Hepatocyte (in vitro differentiated cells): ENCODE measurements around the gene KCNMA1. TPM values are rescaled to one million over a fixed set of nuclear protein-coding genes. Genes with fewer than 3 reads are reported as not detected.

ENCODE experiments used
- DNase-seq: peaks from one replicate; pipeline ENCODE4 v3.0.0-alpha.2; 2016; ENCODE audit warnings: low spot score
- H2AFZ ChIP-seq: fragments of 200-600 bp; sonication (generic); 2 replicates; pipeline ENCODE4 v1.6.0; 2016; ENCODE audit warnings: antibody characterized with exemption, mild to moderate bottlenecking
- H3K27ac ChIP-seq: fragments of 200-600 bp; sonication (generic); 2 replicates; pipeline ENCODE4 v1.5.1; 2016; ENCODE audit warnings: mild to moderate bottlenecking
- H3K27me3 ChIP-seq: fragments of 200-600 bp; sonication (generic); 2 replicates; pipeline ENCODE4 v1.6.1; 2016
- H3K36me3 ChIP-seq: fragments of 200-600 bp; sonication (generic); replicated peaks from 2 replicates; pipeline ENCODE4 v1.5.1; 2016; ENCODE audit warnings: low read depth; ENCODE audit not compliant: insufficient read depth
- H3K4me1 ChIP-seq: fragments of 200-600 bp; sonication (generic); 2 replicates; pipeline ENCODE4 v1.5.1; 2016; ENCODE audit warnings: mild to moderate bottlenecking, moderate library complexity; ENCODE audit not compliant: insufficient read depth
- H3K4me2 ChIP-seq: fragments of 200-600 bp; sonication (generic); 2 replicates; pipeline ENCODE4 v1.6.0; 2016
- H3K4me3 ChIP-seq: fragments of 200-600 bp; sonication (generic); 2 replicates; pipeline ENCODE4 v1.5.1; 2016; ENCODE audit warnings: mild to moderate bottlenecking
- H3K79me2 ChIP-seq: fragments of 200-600 bp; sonication (generic); 2 replicates; pipeline ENCODE4 v1.6.0; 2017; ENCODE audit warnings: mild to moderate bottlenecking
- H3K9me2 ChIP-seq: fragments of 200-600 bp; sonication (generic); replicated peaks from 2 replicates; pipeline ENCODE4 v1.6.0; 2017; ENCODE audit warnings: mild to moderate bottlenecking; ENCODE audit not compliant: insufficient read depth
- H3K9me3 ChIP-seq: fragments of 200-600 bp; sonication (generic); 2 replicates; pipeline ENCODE4 v1.5.1; 2016; ENCODE audit warnings: low read depth, mild to moderate bottlenecking
- H4K20me1 ChIP-seq: fragments of 200-600 bp; sonication (generic); 2 replicates; pipeline ENCODE4 v1.6.0; 2016; ENCODE audit warnings: mild to moderate bottlenecking; ENCODE audit not compliant: insufficient read depth, poor library complexity, severe bottlenecking
- EZH2 ChIP-seq: fragments of 200-600 bp; sonication (generic); IDR thresholded peaks from 2 replicates; pipeline ENCODE4 v1.6.1; 2016; ENCODE audit warnings: antibody characterized with exemption, mild to moderate bottlenecking, borderline replicate concordance
- EZH2phosphoT487 ChIP-seq: fragments of 200-600 bp; sonication (generic); IDR thresholded peaks from one replicate; pipeline ENCODE4 v1.6.1; 2018; ENCODE audit warnings: antibody characterized with exemption, mild to moderate bottlenecking, low read depth, moderate library complexity; ENCODE audit not compliant: unreplicated experiment, severe bottlenecking
- WGBS: methylation state at CpG from one replicate; pipeline ENCODE4 v1.1.6; 2016; ENCODE audit warnings: low lambda C conversion rate; ENCODE audit errors: missing lambda C conversion rate; 5-methylcytosine and 5-hydroxymethylcytosine counted together
- polyA plus RNA-seq: library from polyadenylated mRNA; unstranded; fragments of >200 nt; fragmentation: Nextera tagmentation; extraction: Ambion mirVana; gene quantifications from 2 replicates; pipeline ENCODE4 v1.2.1, GENCODE V29; 2016
- total RNA-seq: library from RNA; depleted of rRNA; stranded (reverse); fragments of >200 nt; gene quantifications from 2 replicates; pipeline ENCODE4 v1.2.3, GENCODE V29; 2014
- TF ChIP-seq, protein P1 (sequence below): fragments of 200-600 bp; sonication (generic); IDR thresholded peaks from 2 replicates; pipeline ENCODE4 v1.5.1; 2016; ENCODE audit warnings: antibody characterized with exemption, mild to moderate bottlenecking; ENCODE audit not compliant: poor library complexity

Gene KCNMA1
- total and polyA plus RNA-seq, 2 experiments from 2014 or later: 42.6 to 73.3 TPM

DNA sequence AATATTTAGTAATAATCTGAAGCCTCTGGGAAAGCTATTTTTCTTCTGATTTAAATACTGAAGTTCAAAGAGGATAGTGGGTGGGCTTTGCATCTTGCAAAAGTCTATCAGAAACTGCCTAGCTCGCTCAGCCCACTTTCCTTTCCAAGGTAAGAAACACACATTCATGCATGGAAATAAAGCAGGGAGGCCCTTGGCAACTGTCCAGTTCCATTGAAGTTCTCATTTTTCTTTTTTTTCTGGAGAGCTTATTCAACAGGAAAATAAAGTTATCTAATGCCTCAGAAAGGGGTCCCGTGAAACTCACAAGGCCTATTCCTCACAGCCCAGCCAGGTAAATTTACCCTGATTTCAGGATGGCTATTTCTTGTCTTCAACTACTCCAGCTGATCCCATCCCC lies 654.9 kb downstream of the KCNMA1 start:
- peak overlapping the region; percentile 28 for H3K27ac ChIP-seq
- no peak overlapping the region for H2AFZ ChIP-seq
- no peak for DNase-seq
- no peaks in the 10 kb centered on the region for H3K27me3 ChIP-seq
- H3K79me2 ChIP-seq: no peaks in the 10 kb centered on the region
- TF ChIP-seq EZH2 (no peak), EZH2phosphoT487 (no peak)
- TF ChIP-seq, protein P1, sequence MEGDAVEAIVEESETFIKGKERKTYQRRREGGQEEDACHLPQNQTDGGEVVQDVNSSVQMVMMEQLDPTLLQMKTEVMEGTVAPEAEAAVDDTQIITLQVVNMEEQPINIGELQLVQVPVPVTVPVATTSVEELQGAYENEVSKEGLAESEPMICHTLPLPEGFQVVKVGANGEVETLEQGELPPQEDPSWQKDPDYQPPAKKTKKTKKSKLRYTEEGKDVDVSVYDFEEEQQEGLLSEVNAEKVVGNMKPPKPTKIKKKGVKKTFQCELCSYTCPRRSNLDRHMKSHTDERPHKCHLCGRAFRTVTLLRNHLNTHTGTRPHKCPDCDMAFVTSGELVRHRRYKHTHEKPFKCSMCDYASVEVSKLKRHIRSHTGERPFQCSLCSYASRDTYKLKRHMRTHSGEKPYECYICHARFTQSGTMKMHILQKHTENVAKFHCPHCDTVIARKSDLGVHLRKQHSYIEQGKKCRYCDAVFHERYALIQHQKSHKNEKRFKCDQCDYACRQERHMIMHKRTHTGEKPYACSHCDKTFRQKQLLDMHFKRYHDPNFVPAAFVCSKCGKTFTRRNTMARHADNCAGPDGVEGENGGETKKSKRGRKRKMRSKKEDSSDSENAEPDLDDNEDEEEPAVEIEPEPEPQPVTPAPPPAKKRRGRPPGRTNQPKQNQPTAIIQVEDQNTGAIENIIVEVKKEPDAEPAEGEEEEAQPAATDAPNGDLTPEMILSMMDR: no peak
- H3K9me2 ChIP-seq: no peaks in the 10 kb centered on the region
- H3K4me1 ChIP-seq: peaks cover 9% of the 10 kb centered on the region
- no peaks in the 10 kb centered on the region for H3K9me3 ChIP-seq
- no peaks in the 10 kb centered on the region for H3K36me3 ChIP-seq
- no peak overlapping the region for H3K4me3 ChIP-seq
- 80% methylated on average over 2 of the region's 2 CpGs for WGBS
- H3K4me2 ChIP-seq: no peak overlapping the region
- H4K20me1 ChIP-seq: no peaks in the 10 kb centered on the region

DNA sequence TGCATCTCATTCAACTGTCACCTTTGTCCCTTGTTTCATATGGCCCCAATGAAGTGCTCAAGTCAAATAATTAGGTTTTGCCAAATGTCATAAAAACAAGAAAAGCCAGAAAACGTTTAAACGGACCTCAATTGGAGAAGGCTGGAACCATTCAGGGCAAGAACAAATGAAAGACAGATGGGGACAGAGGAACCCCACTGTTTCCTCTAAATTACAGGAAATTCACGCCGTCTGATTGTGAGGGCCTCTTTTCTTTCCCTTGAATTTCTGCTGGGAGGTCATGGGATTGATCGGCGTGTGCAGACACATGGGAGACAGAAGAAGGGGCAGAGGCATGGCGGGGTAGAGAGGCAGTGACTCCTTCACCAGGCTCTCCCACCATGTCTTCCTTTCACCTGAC lies 656.4 kb downstream of the KCNMA1 start:
- Histone ChIP-seq H3K79me2 (no peaks in the 10 kb centered on the region), H3K9me2 (no peaks in the 10 kb centered on the region), H3K36me3 (no peaks in the 10 kb centered on the region), H3K4me1 (peaks cover 9% of the 10 kb centered on the region), H3K9me3 (no peaks in the 10 kb centered on the region), H3K4me2 (no peak overlapping the region), H3K27ac (no peak overlapping the region), H2AFZ (no peak overlapping the region), H3K27me3 (no peaks in the 10 kb centered on the region), H3K4me3 (no peak overlapping the region), H4K20me1 (no peaks in the 10 kb centered on the region)
- TF ChIP-seq EZH2 (no peak), EZH2phosphoT487 (no peak)
- TF ChIP-seq, protein P1: no peak
- 80% methylated on average over 7 of the region's 7 CpGs for WGBS
- no peak for DNase-seq

- WGBS: 80% methylated on average over 7 of the region's 7 CpGs
- no peaks in the 10 kb centered on the region for H3K79me2 ChIP-seq
Observed at GRCh38 chr10:76977901-76978300, 659.7 kb downstream of the KCNMA1 start.

More at GRCh38 chr10:76977901-76978300, 659.7 kb downstream of the KCNMA1 start:
- Histone ChIP-seq H3K36me3 (no peaks in the 10 kb centered on the region), H3K9me3 (no peaks in the 10 kb centered on the region), H3K4me1 (peaks cover 21% of the 10 kb centered on the region), H3K4me3 (no peak overlapping the region), H4K20me1 (no peaks in the 10 kb centered on the region), H3K9me2 (no peaks in the 10 kb centered on the region), H3K27ac (peak overlapping the region; percentile 8), H2AFZ (no peak overlapping the region), H3K4me2 (no peak overlapping the region), H3K27me3 (no peaks in the 10 kb centered on the region)
- DNase-seq: no peak
- TF ChIP-seq, protein P1: no peak
- no peak for TF ChIP-seq EZH2
